ENCODE measurements around the gene LRRFIP2.

GRCh38 chr3:37016903-37017302 lies 157.5 kb downstream of the LRRFIP2 start:
- TF ChIP-seq CTCF (conservative IDR thresholded peaks at IDR 0.05 in 1 of 2, IDR thresholded peaks at IDR 0.05 in 1 of 2; ENCODE audit: low read depth in 1 of 2, low read length in 2 of 2) (no peak), EZH2 (IDR thresholded peaks at IDR 0.05; ENCODE audit: low read length, missing control alignments) (no peak)

Measured in fibroblast of lung (primary cell).